ENCODE results near the gene KRTAP5-6.

DNA sequence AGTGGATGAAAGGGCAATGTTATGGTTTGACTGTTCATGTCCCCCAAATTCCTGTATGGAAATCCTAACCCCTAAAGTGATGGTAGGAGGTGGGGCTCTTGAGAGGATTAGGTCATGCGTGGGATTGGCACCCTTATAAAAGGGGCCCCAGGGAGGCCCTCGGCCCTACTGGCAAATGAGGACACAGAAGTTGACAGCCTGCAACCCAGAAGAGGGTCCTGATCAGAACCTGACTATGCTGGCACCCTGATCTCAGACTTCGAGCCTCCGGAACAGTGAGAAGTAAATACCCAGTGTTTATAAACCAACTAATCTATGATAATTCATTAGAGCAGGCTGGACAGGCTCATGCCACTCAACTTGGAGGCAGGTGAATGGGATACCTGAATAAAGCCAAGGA lies 44.7 kb downstream of the KRTAP5-6 start:
- TF ChIP-seq, protein P1, sequence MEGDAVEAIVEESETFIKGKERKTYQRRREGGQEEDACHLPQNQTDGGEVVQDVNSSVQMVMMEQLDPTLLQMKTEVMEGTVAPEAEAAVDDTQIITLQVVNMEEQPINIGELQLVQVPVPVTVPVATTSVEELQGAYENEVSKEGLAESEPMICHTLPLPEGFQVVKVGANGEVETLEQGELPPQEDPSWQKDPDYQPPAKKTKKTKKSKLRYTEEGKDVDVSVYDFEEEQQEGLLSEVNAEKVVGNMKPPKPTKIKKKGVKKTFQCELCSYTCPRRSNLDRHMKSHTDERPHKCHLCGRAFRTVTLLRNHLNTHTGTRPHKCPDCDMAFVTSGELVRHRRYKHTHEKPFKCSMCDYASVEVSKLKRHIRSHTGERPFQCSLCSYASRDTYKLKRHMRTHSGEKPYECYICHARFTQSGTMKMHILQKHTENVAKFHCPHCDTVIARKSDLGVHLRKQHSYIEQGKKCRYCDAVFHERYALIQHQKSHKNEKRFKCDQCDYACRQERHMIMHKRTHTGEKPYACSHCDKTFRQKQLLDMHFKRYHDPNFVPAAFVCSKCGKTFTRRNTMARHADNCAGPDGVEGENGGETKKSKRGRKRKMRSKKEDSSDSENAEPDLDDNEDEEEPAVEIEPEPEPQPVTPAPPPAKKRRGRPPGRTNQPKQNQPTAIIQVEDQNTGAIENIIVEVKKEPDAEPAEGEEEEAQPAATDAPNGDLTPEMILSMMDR (IDR thresholded peaks at IDR 0.05 in 2 of 3, conservative IDR thresholded peaks at IDR 0.05 in 1 of 3; ENCODE audit: borderline replicate concordance in 1 of 3, insufficient read depth in 1 of 3, low read depth in 2 of 3, low read length in 2 of 3): no peak
- TF ChIP-seq, protein P2, sequence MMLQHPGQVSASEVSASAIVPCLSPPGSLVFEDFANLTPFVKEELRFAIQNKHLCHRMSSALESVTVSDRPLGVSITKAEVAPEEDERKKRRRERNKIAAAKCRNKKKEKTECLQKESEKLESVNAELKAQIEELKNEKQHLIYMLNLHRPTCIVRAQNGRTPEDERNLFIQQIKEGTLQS (IDR thresholded peaks at IDR 0.05): no peak
- TF ChIP-seq POLR2A (IDR thresholded peaks at IDR 0.05; ENCODE audit: borderline replicate concordance, extremely low read depth, insufficient read depth, insufficient read length): no peak
- TF ChIP-seq, protein P3, sequence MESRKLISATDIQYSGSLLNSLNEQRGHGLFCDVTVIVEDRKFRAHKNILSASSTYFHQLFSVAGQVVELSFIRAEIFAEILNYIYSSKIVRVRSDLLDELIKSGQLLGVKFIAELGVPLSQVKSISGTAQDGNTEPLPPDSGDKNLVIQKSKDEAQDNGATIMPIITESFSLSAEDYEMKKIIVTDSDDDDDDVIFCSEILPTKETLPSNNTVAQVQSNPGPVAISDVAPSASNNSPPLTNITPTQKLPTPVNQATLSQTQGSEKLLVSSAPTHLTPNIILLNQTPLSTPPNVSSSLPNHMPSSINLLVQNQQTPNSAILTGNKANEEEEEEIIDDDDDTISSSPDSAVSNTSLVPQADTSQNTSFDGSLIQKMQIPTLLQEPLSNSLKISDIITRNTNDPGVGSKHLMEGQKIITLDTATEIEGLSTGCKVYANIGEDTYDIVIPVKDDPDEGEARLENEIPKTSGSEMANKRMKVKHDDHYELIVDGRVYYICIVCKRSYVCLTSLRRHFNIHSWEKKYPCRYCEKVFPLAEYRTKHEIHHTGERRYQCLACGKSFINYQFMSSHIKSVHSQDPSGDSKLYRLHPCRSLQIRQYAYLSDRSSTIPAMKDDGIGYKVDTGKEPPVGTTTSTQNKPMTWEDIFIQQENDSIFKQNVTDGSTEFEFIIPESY (IDR thresholded peaks at IDR 0.05; ENCODE audit: extremely low read depth, insufficient replicate concordance, low read length): no peak
- TF ChIP-seq EZH2 (IDR thresholded peaks at IDR 0.05): no peak
- TF ChIP-seq ZNF274 (IDR thresholded peaks at IDR 0.05; ENCODE audit: low read depth, low read length): no peak
- no peak for TF ChIP-seq YY1 (IDR thresholded peaks at IDR 0.05; ENCODE audit: extremely low read depth, insufficient replicate concordance, low read depth, low read length)
- TF ChIP-seq, protein P4, sequence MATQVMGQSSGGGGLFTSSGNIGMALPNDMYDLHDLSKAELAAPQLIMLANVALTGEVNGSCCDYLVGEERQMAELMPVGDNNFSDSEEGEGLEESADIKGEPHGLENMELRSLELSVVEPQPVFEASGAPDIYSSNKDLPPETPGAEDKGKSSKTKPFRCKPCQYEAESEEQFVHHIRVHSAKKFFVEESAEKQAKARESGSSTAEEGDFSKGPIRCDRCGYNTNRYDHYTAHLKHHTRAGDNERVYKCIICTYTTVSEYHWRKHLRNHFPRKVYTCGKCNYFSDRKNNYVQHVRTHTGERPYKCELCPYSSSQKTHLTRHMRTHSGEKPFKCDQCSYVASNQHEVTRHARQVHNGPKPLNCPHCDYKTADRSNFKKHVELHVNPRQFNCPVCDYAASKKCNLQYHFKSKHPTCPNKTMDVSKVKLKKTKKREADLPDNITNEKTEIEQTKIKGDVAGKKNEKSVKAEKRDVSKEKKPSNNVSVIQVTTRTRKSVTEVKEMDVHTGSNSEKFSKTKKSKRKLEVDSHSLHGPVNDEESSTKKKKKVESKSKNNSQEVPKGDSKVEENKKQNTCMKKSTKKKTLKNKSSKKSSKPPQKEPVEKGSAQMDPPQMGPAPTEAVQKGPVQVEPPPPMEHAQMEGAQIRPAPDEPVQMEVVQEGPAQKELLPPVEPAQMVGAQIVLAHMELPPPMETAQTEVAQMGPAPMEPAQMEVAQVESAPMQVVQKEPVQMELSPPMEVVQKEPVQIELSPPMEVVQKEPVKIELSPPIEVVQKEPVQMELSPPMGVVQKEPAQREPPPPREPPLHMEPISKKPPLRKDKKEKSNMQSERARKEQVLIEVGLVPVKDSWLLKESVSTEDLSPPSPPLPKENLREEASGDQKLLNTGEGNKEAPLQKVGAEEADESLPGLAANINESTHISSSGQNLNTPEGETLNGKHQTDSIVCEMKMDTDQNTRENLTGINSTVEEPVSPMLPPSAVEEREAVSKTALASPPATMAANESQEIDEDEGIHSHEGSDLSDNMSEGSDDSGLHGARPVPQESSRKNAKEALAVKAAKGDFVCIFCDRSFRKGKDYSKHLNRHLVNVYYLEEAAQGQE (IDR thresholded peaks at IDR 0.05; ENCODE audit: low read depth): no peak
- no peak for TF ChIP-seq POLR2AphosphoS5 (IDR thresholded peaks at IDR 0.05; ENCODE audit: low read depth, low read length)
- TF ChIP-seq RAD21 (IDR thresholded peaks at IDR 0.05; ENCODE audit: low read depth): no peak
- TF ChIP-seq, protein P5, sequence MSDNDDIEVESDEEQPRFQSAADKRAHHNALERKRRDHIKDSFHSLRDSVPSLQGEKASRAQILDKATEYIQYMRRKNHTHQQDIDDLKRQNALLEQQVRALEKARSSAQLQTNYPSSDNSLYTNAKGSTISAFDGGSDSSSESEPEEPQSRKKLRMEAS (IDR thresholded peaks at IDR 0.05): no peak
- TF ChIP-seq CEBPB (IDR thresholded peaks at IDR 0.05; ENCODE audit: low read depth): no peak
- TF ChIP-seq SP1 (IDR thresholded peaks at IDR 0.05; ENCODE audit: low read depth): no peak
